Natural killer cell (primary cell): ENCODE data around the gene CACNG4. TPM values are rescaled to one million over a fixed set of nuclear protein-coding genes. Genes with fewer than 3 reads are reported as not detected.

Experiments used
- ATAC-seq, 3 donors: fragments of 150-1000 bp in 2 of 3; fragments of 200-7000 bp in 1 of 3; cut with Tn5 transposase; 1 replicate in 1 of 3; 2 replicates in 2 of 3; pipeline ENCODE4 v1.10.0; 2021; ENCODE audit warnings: mild to moderate bottlenecking in 2 of 3, moderate library complexity in 2 of 3
- DNase-seq, 2 donors: peaks; one replicate each; pipeline versions ENCODE4 v3.0.0 to v3.0.0-alpha.2; 2013 to 2021; ENCODE audit warnings: mixed read lengths in 1 of 2
- H3K27ac ChIP-seq: one replicate; pipeline ENCODE4 v1.5.1; 2013; ENCODE audit warnings: mild to moderate bottlenecking, low read length
- H3K27me3 ChIP-seq: one replicate; pipeline ENCODE4 v1.6.1; 2013; ENCODE audit warnings: low read length; ENCODE audit not compliant: control insufficient read depth, insufficient read depth
- H3K36me3 ChIP-seq: one replicate; pipeline ENCODE4 v1.6.1; 2013; ENCODE audit warnings: low read length; ENCODE audit not compliant: control insufficient read depth, insufficient read depth
- H3K4me1 ChIP-seq: one replicate; pipeline ENCODE4 v1.6.1; 2013; ENCODE audit warnings: low read length; ENCODE audit not compliant: control insufficient read depth, insufficient read depth
- H3K4me3 ChIP-seq: one replicate; pipeline ENCODE4 v1.5.1; 2013; ENCODE audit warnings: low read length
- H3K9me3 ChIP-seq: one replicate; pipeline ENCODE4 v1.6.1; 2013; ENCODE audit warnings: low read length; ENCODE audit not compliant: control insufficient read depth, insufficient read depth
- H3K27ac Mint-ChIP-seq, 2 donors: one replicate each; pipeline ENCODE4 v1.8.0; 2022; ENCODE audit warnings: mild to moderate bottlenecking in 2 of 2, mixed read lengths in 2 of 2, moderate library complexity in 1 of 2
- H3K27me3 Mint-ChIP-seq, 2 donors: one replicate each; pipeline ENCODE4 v1.8.0; 2022; ENCODE audit warnings: low read depth in 2 of 2, mixed read lengths in 2 of 2
- H3K36me3 Mint-ChIP-seq: one replicate; pipeline ENCODE4 v1.8.0; 2022; ENCODE audit warnings: mixed read lengths
- H3K4me1 Mint-ChIP-seq, 2 donors: one replicate each; pipeline ENCODE4 v1.8.0; 2022; ENCODE audit warnings: mixed read lengths in 2 of 2
- H3K4me3 Mint-ChIP-seq: one replicate; pipeline ENCODE4 v1.8.0; 2022; ENCODE audit warnings: mild to moderate bottlenecking, moderate library complexity, mixed read lengths
- H3K9me3 Mint-ChIP-seq, 2 donors: one replicate each; pipeline ENCODE4 v1.8.0; 2022; ENCODE audit warnings: mixed read lengths in 2 of 2
- CTCF ChIP-seq: fragments of 200-600 bp; IDR thresholded peaks from one replicate; pipeline ENCODE4 v1.8.0; 2022; ENCODE audit warnings: antibody characterized with exemption
- WGBS: methylation state at CpG from one replicate; pipeline ENCODE4 v1.1.7; 2013; ENCODE audit warnings: missing lambda C conversion rate; ENCODE audit not compliant: insufficient coverage; 5-methylcytosine and 5-hydroxymethylcytosine counted together
- intact Hi-C: fragments of 100-400 bp; cut with micrococcal nuclease; formaldehyde crosslinking; loops from one replicate; pipeline ENCODE4 v1.14.2; 2022
- total RNA-seq, 4 donors: library from RNA; stranded (reverse); fragments of 120-200 nt in 1 of 4; gene quantifications; one replicate each; pipeline versions ENCODE4 v1.2.3 to v1.2.4, GENCODE V29; 2013 to 2022

Gene CACNG4
- total RNA-seq, 3 donors from 2014 or later (not counting 1 experiment from before 2014, with no cell fraction given) = not detected

GRCh38 chr17:67011527-67012175 lies 47.1 kb downstream of the CACNG4 start:
- H3K27ac ChIP-seq = no peak overlapping the region
- H3K4me3 Mint-ChIP-seq = no peak overlapping the region
- no peaks in the 10 kb centered on the region for H3K36me3 ChIP-seq
- no peak overlapping the region for H3K27ac Mint-ChIP-seq
- DNase-seq = no peak
- H3K36me3 Mint-ChIP-seq = no peaks in the 10 kb centered on the region
- intact Hi-C loops = no loop called here
- H3K9me3 Mint-ChIP-seq = no peaks in the 10 kb centered on the region
- 77% methylated on average over 9 of the region's 9 CpGs for WGBS
- ATAC-seq = no peak
- H3K4me1 Mint-ChIP-seq = no peaks in the 10 kb centered on the region
- H3K27me3 ChIP-seq = no peaks in the 10 kb centered on the region
- H3K27me3 Mint-ChIP-seq = peaks cover 6 to 8% of the 10 kb centered on the region in 2 donors
- H3K4me1 ChIP-seq = no peaks in the 10 kb centered on the region
- TF ChIP-seq CTCF = no peak
- no peaks in the 10 kb centered on the region for H3K9me3 ChIP-seq
- no peak overlapping the region for H3K4me3 ChIP-seq

- H3K27ac Mint-ChIP-seq = no peak overlapping the region
- H3K9me3 Mint-ChIP-seq = no peaks in the 10 kb centered on the region
- H3K36me3 Mint-ChIP-seq = no peaks in the 10 kb centered on the region
- H3K27me3 Mint-ChIP-seq = peaks cover 0 to 8% of the 10 kb centered on the region in 2 donors
- no peak overlapping the region for H3K27ac ChIP-seq
- DNase-seq (no peak), ATAC-seq (no peak)
- 89% methylated on average over 8 of the region's 8 CpGs for WGBS
- no peaks in the 10 kb centered on the region for H3K4me1 ChIP-seq
- no peaks in the 10 kb centered on the region for H3K9me3 ChIP-seq
- H3K4me3 ChIP-seq = no peak overlapping the region
- H3K36me3 ChIP-seq = no peaks in the 10 kb centered on the region
- TF ChIP-seq CTCF = no peak
- no peaks in the 10 kb centered on the region for H3K27me3 ChIP-seq
- intact Hi-C loops = no loop called here
- H3K4me1 Mint-ChIP-seq = no peaks in the 10 kb centered on the region
- no peak overlapping the region for H3K4me3 Mint-ChIP-seq
Observed at GRCh38 chr17:67013891-67014290, 49.4 kb downstream of the CACNG4 start.

- DNase-seq (no peak), ATAC-seq (no peak)
- peaks cover 0 to 8% of the 10 kb centered on the region in 2 donors for H3K27me3 Mint-ChIP-seq
- intact Hi-C loops = no loop called here
- Histone ChIP-seq H3K4me1 (no peaks in the 10 kb centered on the region), H3K27me3 (no peaks in the 10 kb centered on the region), H3K27ac (no peak overlapping the region), H3K9me3 (no peaks in the 10 kb centered on the region), H3K36me3 (no peaks in the 10 kb centered on the region), H3K4me3 (no peak overlapping the region)
- no peak overlapping the region for H3K4me3 Mint-ChIP-seq
- no peak overlapping the region for H3K27ac Mint-ChIP-seq
- no peaks in the 10 kb centered on the region for H3K36me3 Mint-ChIP-seq
- no peak for TF ChIP-seq CTCF
- H3K9me3 Mint-ChIP-seq = no peaks in the 10 kb centered on the region
- WGBS = 89% methylated on average over 11 of the region's 11 CpGs
- no peaks in the 10 kb centered on the region for H3K4me1 Mint-ChIP-seq
Observed at GRCh38 chr17:67015001-67015400, 50.5 kb downstream of the CACNG4 start.
